KOPT-K1 (cell line): Measurements from ENCODE around the gene OLIG1.

ENCODE experiments used
- H3K27ac ChIP-seq: fragments of 200-600 bp; sonication (generic); 2 replicates; pipeline ENCODE4 v1.5.1; 2016; ENCODE audit warnings: antibody characterized with exemption, mild to moderate bottlenecking, low read depth, low read length; ENCODE audit not compliant: poor library complexity, severe bottlenecking
- H3K36me3 ChIP-seq: fragments of 200-600 bp; sonication (generic); 2 replicates; pipeline ENCODE4 v1.5.1; 2017; ENCODE audit warnings: antibody characterized with exemption, mild to moderate bottlenecking, low read length, moderate library complexity; ENCODE audit not compliant: insufficient read depth
- H3K9me3 ChIP-seq: fragments of 200-600 bp; sonication (generic); 2 replicates; pipeline ENCODE4 v1.5.1; 2017; ENCODE audit warnings: antibody characterized with exemption, low read length, mild to moderate bottlenecking; ENCODE audit not compliant: insufficient read depth, poor library complexity, severe bottlenecking

OLIG1 gene

GRCh38 chr21:33069994-33070743 lies at the start of gene OLIG1:
TSS of gene OLIG1 (plus strand) at chr21:33070141. CDS start at chr21:33070247, 106 bp downstream.
- Histone ChIP-seq H3K36me3 (no peaks in the 10 kb centered on the region), H3K9me3 (peaks cover 21% of the 10 kb centered on the region), H3K27ac (no peak within 1 kb of the TSS)

- no peak overlapping the region for H3K27ac ChIP-seq
- H3K9me3 ChIP-seq: no peaks in the 10 kb centered on the region
- H3K36me3 ChIP-seq: no peaks in the 10 kb centered on the region
Measured at GRCh38 chr21:33020558-33021100, 49.3 kb upstream of the OLIG1 start.

GRCh38 chr21:33021150-33021549 lies 48.8 kb upstream of the OLIG1 start:
- Histone ChIP-seq H3K27ac (no peak overlapping the region), H3K36me3 (no peaks in the 10 kb centered on the region), H3K9me3 (no peaks in the 10 kb centered on the region)

GRCh38 chr21:33021667-33022066 lies 48.3 kb upstream of the OLIG1 start:
- Histone ChIP-seq H3K36me3 (no peaks in the 10 kb centered on the region), H3K27ac (no peak overlapping the region), H3K9me3 (peaks cover 4% of the 10 kb centered on the region)

GRCh38 chr21:33022489-33022827 lies 47.5 kb upstream of the OLIG1 start:
- peaks cover 10% of the 10 kb centered on the region for H3K9me3 ChIP-seq
- no peaks in the 10 kb centered on the region for H3K36me3 ChIP-seq
- no peak overlapping the region for H3K27ac ChIP-seq

GRCh38 chr21:33022828-33023573 lies 46.9 kb upstream of the OLIG1 start:
- H3K9me3 ChIP-seq: peaks cover 11% of the 10 kb centered on the region
- no peak overlapping the region for H3K27ac ChIP-seq
- no peaks in the 10 kb centered on the region for H3K36me3 ChIP-seq

GRCh38 chr21:33023574-33024200 lies 46.3 kb upstream of the OLIG1 start:
- Histone ChIP-seq H3K36me3 (no peaks in the 10 kb centered on the region), H3K27ac (no peak overlapping the region), H3K9me3 (peaks cover 18% of the 10 kb centered on the region)

- H3K27ac ChIP-seq: no peak overlapping the region
- H3K9me3 ChIP-seq: peaks cover 19% of the 10 kb centered on the region
- H3K36me3 ChIP-seq: no peaks in the 10 kb centered on the region
Measured at GRCh38 chr21:33024201-33025103, 45.5 kb upstream of the OLIG1 start.

- Histone ChIP-seq H3K27ac (no peak overlapping the region), H3K9me3 (peaks cover 19% of the 10 kb centered on the region), H3K36me3 (no peaks in the 10 kb centered on the region)
Measured at GRCh38 chr21:33025106-33025488, 44.8 kb upstream of the OLIG1 start.

GRCh38 chr21:33025489-33026442 lies 44.2 kb upstream of the OLIG1 start, which contains the start of gene OLIG2:
TSS of gene OLIG2 (plus strand) at chr21:33025935. CDS start at chr21:33026863, 928 bp downstream.
- H3K27ac ChIP-seq: no peak within 1 kb of the TSS
- no peaks in the 10 kb centered on the region for H3K36me3 ChIP-seq
- peaks cover 19% of the 10 kb centered on the region for H3K9me3 ChIP-seq

GRCh38 chr21:33026443-33026858 lies 43.5 kb upstream of the OLIG1 start:
- Histone ChIP-seq H3K27ac (no peak overlapping the region), H3K9me3 (peaks cover 19% of the 10 kb centered on the region), H3K36me3 (no peaks in the 10 kb centered on the region)

- H3K36me3 ChIP-seq: no peaks in the 10 kb centered on the region
- H3K27ac ChIP-seq: no peak overlapping the region
- H3K9me3 ChIP-seq: peaks cover 19% of the 10 kb centered on the region
Measured at GRCh38 chr21:33026878-33027400, 43.0 kb upstream of the OLIG1 start.
